ENCODE measurements around the gene CFAP251.

Gene CFAP251

GRCh38 chr12:122003651-122004611, 85.5 kb downstream of the CFAP251 start:
- DNase-seq (ENCODE audit: low read depth), result no peak

GRCh38 chr12:122004633-122005071, 86.3 kb downstream of the CFAP251 start:
- no peak for DNase-seq (ENCODE audit: low read depth)

GRCh38 chr12:122005252-122005776, 86.9 kb downstream of the CFAP251 start:
- no peak for DNase-seq (ENCODE audit: low read depth)

GRCh38 chr12:122006186-122006926, 88.0 kb downstream of the CFAP251 start:
- DNase-seq (ENCODE audit: low read depth), result no peak

- no peak for DNase-seq (ENCODE audit: low read depth)
Measured at GRCh38 chr12:122009741-122010140, 91.3 kb downstream of the CFAP251 start.

GRCh38 chr12:122012184-122012583, 93.8 kb downstream of the CFAP251 start:
- DNase-seq (ENCODE audit: low read depth), result no peak

GRCh38 chr12:122013136-122013535, 94.7 kb downstream of the CFAP251 start:
- no peak for DNase-seq (ENCODE audit: low read depth)

- no peak for DNase-seq (ENCODE audit: low read depth)
Measured at GRCh38 chr12:122013791-122014590, 95.6 kb downstream of the CFAP251 start.

GRCh38 chr12:122014781-122015180, 96.4 kb downstream of the CFAP251 start:
- no peak for DNase-seq (ENCODE audit: low read depth)

- DNase-seq (ENCODE audit: low read depth), result no peak
Measured at GRCh38 chr12:122018457-122018856, 100.1 kb downstream of the CFAP251 start.

GRCh38 chr12:122018937-122019336, 100.5 kb downstream of the CFAP251 start:
- no peak for DNase-seq (ENCODE audit: low read depth)

GRCh38 chr12:122020795-122021192, 102.4 kb downstream of the CFAP251 start:
- no peak for DNase-seq (ENCODE audit: low read depth)

GRCh38 chr12:122021193-122021821, 102.9 kb downstream of the CFAP251 start:
- DNase-seq (ENCODE audit: low read depth), result no peak

GRCh38 chr12:122021822-122022392, 103.5 kb downstream of the CFAP251 start, which contains the start of gene BCL7A:
Gene BCL7A, plus strand, starts transcription at chr12:122021884. Its CDS starts 208 bp downstream, at chr12:122022092.
- DNase-seq (ENCODE audit: low read depth), result no peak

GRCh38 chr12:122022393-122023338, 104.3 kb downstream of the CFAP251 start:
- DNase-seq (ENCODE audit: low read depth), result no peak

- DNase-seq (ENCODE audit: low read depth), result peak; percentile 47
Measured at GRCh38 chr12:122023339-122024131, 105.1 kb downstream of the CFAP251 start.

GRCh38 chr12:122024132-122024785, 105.9 kb downstream of the CFAP251 start:
- no peak for DNase-seq (ENCODE audit: low read depth)

GRCh38 chr12:122026706-122027333, 108.4 kb downstream of the CFAP251 start:
- no peak for DNase-seq (ENCODE audit: low read depth)

All from HS-5 (cell line).